ENCODE data around the gene YIPF7.
A peak's percentile ranks its signal among the peaks of the same experiment; 100 is the strongest.

YIPF7 gene

DNA sequence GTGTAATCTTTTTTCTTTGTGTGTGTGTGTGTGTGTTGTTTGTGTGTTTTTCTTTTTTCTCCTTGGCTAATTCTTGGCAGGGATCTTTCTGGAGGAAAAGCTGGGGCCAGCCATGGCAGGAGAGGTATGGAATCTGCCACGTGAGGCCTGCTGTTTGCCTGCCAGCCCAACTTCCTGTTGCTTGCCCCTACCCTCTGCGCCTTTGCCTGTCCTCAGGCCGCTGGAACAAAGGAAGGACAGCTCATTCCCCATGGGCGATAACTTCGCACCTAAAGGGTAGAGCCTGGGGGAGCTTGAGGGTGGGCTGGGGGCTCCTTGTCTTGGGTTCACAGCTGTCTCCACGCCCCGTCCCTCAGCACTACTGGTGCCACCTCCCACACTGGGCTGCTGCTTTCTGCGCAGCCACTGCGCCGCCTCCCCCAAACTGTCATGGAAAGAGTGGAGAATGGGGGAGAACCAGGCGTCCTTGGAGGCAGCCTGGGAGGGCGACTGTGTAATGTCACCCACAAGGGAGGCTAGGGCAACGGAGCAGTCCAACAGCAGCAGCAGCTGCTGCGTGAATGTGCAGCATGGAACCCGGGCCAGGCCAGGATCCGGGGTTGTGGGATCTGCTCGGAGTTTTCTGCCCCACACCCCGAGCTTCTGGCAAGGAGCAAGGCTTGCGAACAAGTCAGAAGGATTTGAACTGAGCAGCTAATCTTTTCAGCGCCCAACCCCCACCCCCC is 12.3 kb upstream of the YIPF7 start:
- TF ChIP-seq POLR2AphosphoS5 (IDR thresholded peaks at IDR 0.05; ENCODE audit: low read depth, low read length) (no peak), TAF1 (IDR thresholded peaks at IDR 0.05; ENCODE audit: borderline replicate concordance, low read depth, low read length) (no peak), POLR2A (IDR thresholded peaks at IDR 0.05; ENCODE audit: low read depth, low read length) (no peak)
- FAIRE-seq (no peak), DNase-seq (ENCODE audit: insufficient read length) (no peak)

DNA sequence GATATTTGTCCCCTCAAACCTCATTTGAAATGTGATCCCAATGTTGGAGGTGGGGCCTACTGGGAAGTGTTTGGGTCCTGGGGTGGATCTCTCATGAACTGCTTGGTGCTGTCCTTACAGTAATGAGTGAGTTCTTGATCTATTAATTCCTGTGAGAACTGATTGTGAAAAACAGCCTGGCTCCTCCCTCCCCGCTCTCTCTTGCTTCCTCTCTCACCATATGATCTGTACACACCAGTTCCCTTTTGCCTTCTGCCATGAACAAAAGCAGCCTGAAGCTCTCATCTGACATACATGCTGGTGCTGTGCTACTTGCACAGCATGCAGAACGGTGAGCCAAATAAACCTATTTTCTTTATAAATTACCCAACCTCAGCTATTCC is 11.2 kb upstream of the YIPF7 start:
- FAIRE-seq (no peak), DNase-seq (ENCODE audit: insufficient read length) (no peak)
- TF ChIP-seq POLR2AphosphoS5 (IDR thresholded peaks at IDR 0.05; ENCODE audit: low read depth, low read length), result no peak
- no peak for TF ChIP-seq POLR2A (IDR thresholded peaks at IDR 0.05; ENCODE audit: low read depth, low read length)
- no peak for TF ChIP-seq TAF1 (IDR thresholded peaks at IDR 0.05; ENCODE audit: borderline replicate concordance, low read depth, low read length)

DNA sequence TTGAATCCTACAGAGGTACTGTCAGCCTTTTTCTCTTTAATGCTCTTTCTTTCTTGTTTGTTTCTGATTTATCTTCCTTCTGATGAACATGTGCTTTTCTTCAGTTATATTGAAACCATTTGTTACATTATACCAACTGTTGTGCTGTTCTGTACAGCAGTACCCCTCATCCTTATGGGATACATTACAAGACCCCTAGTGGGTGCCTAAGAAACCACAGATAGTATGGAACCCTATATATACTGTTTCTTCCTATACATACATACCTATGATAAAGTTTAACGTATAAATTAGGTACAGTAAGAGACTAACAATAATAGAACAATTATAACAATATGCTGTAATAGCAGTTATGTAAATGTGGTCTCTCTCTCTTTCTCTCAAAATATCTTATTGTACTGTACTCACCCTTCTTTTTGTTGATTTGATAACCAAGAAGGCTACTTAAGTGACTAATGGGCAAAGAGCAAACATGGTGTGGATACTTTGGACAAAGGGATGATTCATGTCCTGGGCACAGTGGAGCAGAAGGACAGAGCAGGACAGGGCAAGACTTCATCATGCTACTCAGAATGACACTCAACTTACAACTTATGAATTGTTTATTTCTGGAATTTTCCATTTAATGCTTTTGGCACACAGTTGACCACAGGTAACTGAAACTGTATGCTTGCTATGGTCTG is 10.7 kb upstream of the YIPF7 start:
- TF ChIP-seq POLR2AphosphoS5 (IDR thresholded peaks at IDR 0.05; ENCODE audit: low read depth, low read length) (no peak), POLR2A (IDR thresholded peaks at IDR 0.05; ENCODE audit: low read depth, low read length) (no peak), TAF1 (IDR thresholded peaks at IDR 0.05; ENCODE audit: borderline replicate concordance, low read depth, low read length) (no peak)
- DNase-seq (ENCODE audit: insufficient read length) (no peak), FAIRE-seq (no peak)

DNA sequence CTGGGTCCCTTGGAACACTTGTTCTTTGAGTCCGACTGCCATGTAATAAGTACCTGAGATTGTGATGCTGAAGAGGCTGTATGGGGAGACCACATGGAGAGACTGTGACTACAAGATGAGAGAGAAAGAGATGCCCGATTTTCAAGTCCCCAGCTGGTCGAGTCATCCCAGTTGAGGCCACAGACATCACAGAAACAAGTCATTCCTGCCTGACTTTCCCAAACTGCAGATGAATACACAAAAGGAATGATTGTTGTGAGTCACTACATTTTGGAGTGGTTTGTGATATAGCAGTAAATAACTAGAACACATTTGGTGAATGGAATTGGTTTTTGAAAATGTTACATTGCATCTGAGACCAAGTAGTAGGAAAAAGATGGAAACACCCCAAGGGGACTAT is 9.0 kb upstream of the YIPF7 start:
- DNase-seq (ENCODE audit: insufficient read length) (no peak), FAIRE-seq (no peak)
- no peak for TF ChIP-seq POLR2A (IDR thresholded peaks at IDR 0.05; ENCODE audit: low read depth, low read length)
- TF ChIP-seq TAF1 (IDR thresholded peaks at IDR 0.05; ENCODE audit: borderline replicate concordance, low read depth, low read length), result no peak
- no peak for TF ChIP-seq POLR2AphosphoS5 (IDR thresholded peaks at IDR 0.05; ENCODE audit: low read depth, low read length)

DNA sequence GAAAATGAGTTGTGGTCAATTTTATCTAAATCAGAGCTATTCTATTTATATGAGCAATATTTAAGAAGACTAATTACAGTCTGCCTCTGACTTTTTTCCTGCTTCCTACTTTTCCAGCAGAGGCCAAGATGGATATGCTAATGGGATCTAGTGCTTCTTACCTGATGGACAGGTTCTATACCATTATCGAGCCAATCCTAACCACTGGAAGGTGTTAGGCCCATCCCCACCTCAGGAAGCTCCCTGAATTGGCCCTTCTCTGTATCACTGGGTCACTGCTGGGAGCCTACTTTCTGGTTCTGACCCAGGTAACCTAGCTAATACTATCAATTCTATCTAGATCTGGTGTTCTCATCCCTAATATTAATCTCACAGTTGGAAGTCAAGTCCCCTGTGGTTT is 577 bp upstream of the YIPF7 start:
- FAIRE-seq, result no peak
- TF ChIP-seq TAF1 (IDR thresholded peaks at IDR 0.05; ENCODE audit: borderline replicate concordance, low read depth, low read length) (no peak), POLR2AphosphoS5 (IDR thresholded peaks at IDR 0.05; ENCODE audit: low read depth, low read length) (no peak), POLR2A (IDR thresholded peaks at IDR 0.05; ENCODE audit: low read depth, low read length) (no peak)

DNA sequence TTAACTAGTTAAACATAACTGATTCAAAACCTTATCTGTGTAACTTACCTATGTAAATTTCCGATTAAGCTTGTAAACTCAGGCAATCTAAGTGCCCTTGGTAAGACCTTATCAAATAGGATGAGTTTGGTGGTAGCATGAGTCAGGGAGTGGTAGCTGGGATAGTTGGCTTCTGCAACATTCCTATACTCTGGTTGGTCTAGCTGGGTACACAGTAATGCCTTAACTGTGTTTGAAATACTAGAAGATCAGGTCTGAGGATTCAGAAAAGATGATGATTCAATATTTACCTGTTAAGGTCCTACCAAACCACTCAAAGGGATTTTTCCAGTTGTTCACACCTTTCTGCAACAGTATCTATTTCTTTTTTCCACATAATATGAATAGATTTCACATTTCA is 5.3 kb downstream of the YIPF7 start:
- TF ChIP-seq POLR2A (IDR thresholded peaks at IDR 0.05; ENCODE audit: low read depth, low read length), result no peak
- TF ChIP-seq TAF1 (IDR thresholded peaks at IDR 0.05; ENCODE audit: borderline replicate concordance, low read depth, low read length), result no peak
- no peak for TF ChIP-seq POLR2AphosphoS5 (IDR thresholded peaks at IDR 0.05; ENCODE audit: low read depth, low read length)
- no peak for DNase-seq (ENCODE audit: insufficient read length)
- FAIRE-seq, result no peak

More for the DNA sequence above, 577 bp upstream of the YIPF7 start:
- DNase-seq (ENCODE audit: insufficient read length), result no peak

DNA sequence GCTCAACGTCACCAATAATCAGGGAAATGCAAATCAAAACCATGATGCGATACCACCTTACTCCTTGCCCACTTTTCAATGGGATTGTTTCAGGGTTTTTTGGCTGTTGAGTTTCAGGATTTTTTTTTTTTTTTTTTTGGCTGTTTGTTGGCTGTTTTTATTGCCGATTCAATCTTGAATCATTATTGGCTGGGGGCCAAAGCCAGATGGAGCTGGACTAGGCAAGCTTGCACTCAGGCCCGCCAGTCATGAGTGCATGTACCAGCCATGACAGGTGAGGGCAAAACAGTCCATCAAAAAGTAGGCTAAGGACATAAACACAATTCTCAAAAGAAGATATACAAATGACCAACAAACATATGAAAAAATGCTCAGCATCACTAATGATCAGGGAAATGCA is 13.3 kb downstream of the YIPF7 start:
- no peak for TF ChIP-seq TAF1 (IDR thresholded peaks at IDR 0.05; ENCODE audit: borderline replicate concordance, low read depth, low read length)
- no peak for TF ChIP-seq POLR2AphosphoS5 (IDR thresholded peaks at IDR 0.05; ENCODE audit: low read depth, low read length)
- no peak for TF ChIP-seq POLR2A (IDR thresholded peaks at IDR 0.05; ENCODE audit: low read depth, low read length)
- DNase-seq (ENCODE audit: insufficient read length) (no peak), FAIRE-seq (no peak)

DNA sequence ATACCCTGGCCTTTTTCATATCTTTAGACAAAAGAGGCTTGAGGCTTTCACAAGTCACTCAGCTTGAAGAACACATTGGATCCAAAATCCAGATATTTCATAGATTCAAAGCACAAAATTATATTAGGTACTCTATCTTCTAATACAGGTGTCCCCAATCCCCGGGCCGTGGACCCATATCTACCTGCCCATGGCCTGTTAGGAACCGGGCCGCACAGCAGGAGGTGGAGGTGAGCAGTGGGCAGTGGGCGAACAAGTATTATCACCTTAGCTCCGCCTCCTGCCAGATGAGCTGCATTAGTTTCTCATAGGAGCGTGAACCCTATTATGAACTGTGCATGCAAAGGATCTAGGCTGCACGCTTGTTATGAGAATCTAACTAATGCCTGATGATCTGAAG is 18.7 kb downstream of the YIPF7 start:
- no peak for DNase-seq (ENCODE audit: insufficient read length)
- TF ChIP-seq POLR2A (IDR thresholded peaks at IDR 0.05; ENCODE audit: low read depth, low read length) (no peak), POLR2AphosphoS5 (IDR thresholded peaks at IDR 0.05; ENCODE audit: low read depth, low read length) (no peak), TAF1 (IDR thresholded peaks at IDR 0.05; ENCODE audit: borderline replicate concordance, low read depth, low read length) (no peak)
- FAIRE-seq, result no peak

DNA sequence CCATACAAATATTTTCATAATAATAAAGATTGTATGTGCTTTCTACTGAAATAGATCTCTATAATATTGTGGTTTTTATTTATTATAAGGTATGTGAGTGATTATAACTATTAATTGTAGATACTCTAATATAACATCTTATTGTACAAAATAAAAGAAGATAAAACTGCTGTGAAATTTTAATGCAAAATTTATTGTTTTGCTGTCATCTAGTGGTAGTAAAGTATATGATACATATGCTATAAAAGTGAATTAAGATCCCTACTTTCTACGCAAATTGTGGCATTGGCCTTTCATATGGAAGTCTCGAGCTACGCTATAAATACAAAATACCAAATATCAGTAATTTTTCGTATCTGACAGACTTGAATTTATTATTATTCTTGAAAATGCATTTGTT is 19.3 kb downstream of the YIPF7 start:
- FAIRE-seq, result no peak
- no peak for TF ChIP-seq TAF1 (IDR thresholded peaks at IDR 0.05; ENCODE audit: borderline replicate concordance, low read depth, low read length)
- no peak for TF ChIP-seq POLR2AphosphoS5 (IDR thresholded peaks at IDR 0.05; ENCODE audit: low read depth, low read length)
- no peak for TF ChIP-seq POLR2A (IDR thresholded peaks at IDR 0.05; ENCODE audit: low read depth, low read length)

DNA sequence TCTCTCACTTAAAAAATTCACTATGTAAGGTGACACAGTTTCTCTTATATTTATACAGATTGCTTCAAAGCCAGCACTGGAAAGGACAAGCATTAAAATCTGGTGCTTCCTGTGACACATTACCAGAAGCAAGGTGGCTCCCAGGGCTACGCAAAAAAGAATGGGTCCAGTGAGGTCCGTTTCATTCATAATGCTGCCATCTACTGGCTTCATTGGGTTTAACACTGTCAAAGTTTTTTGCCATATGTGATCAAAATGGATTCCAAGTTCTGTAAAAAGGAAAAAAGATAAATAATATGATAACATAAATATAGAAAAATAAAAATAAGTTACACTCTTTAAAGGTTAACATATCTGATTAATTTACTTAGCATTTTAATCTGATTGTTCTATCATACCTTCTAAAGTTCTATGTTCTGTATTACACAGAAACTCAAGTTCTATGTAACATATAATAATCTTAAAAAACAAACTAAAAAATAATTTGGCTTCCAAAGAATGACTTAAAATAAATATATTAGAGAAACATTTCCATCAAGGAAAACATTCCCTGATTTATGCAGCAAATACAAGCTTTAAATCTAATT is 22.1 kb downstream of the YIPF7 start:
- TF ChIP-seq POLR2A (IDR thresholded peaks at IDR 0.05; ENCODE audit: low read depth, low read length), result no peak
- no peak for TF ChIP-seq TAF1 (IDR thresholded peaks at IDR 0.05; ENCODE audit: borderline replicate concordance, low read depth, low read length)
- no peak for TF ChIP-seq POLR2AphosphoS5 (IDR thresholded peaks at IDR 0.05; ENCODE audit: low read depth, low read length)
- DNase-seq (ENCODE audit: insufficient read length), result no peak
- peak; percentile 63 for FAIRE-seq

More for the DNA sequence above, 19.3 kb downstream of the YIPF7 start:
- DNase-seq (ENCODE audit: insufficient read length), result no peak

DNA sequence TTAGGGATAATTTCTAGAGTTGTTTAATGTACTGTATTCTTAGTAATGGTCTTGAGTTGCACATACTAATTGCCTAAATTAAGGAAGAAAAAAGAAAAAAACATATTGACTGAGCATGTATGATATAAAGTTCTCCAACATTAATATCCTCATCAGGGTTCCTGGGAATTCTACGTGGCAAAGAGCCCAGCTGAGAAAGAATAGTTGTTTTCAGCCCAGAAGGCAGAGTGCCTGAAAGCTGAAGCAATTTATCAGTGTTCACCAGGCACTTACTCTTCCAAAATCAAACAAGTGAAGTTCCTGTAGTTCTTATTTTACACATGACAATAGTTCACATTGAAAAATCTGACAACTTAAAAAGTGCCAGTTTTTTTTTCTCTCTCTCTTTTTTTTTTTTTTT is 27.7 kb downstream of the YIPF7 start:
- FAIRE-seq (no peak), DNase-seq (ENCODE audit: insufficient read length) (no peak)
- TF ChIP-seq POLR2AphosphoS5 (IDR thresholded peaks at IDR 0.05; ENCODE audit: low read depth, low read length) (no peak), POLR2A (IDR thresholded peaks at IDR 0.05; ENCODE audit: low read depth, low read length) (no peak), TAF1 (IDR thresholded peaks at IDR 0.05; ENCODE audit: borderline replicate concordance, low read depth, low read length) (no peak)

DNA sequence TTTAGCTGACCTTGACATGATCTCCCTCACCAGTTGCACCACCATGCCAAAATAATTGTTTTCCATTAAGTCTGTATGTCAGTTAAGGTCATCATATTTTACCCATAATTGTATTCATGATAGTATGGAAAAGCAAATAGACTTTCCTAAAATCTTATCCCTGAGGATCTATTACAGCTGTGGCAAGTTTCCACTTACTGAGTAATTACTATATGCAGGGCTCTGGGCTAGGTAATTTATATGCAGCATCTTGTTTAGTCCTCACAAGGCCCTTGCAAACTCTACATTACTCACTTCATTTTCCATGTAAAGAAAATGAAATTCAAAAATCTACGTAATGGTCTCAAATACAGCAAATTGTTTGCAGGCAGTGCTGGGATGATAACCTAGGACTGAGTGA is 34.8 kb downstream of the YIPF7 start:
- DNase-seq (ENCODE audit: insufficient read length) (no peak), FAIRE-seq (no peak)
- TF ChIP-seq POLR2A (IDR thresholded peaks at IDR 0.05; ENCODE audit: low read depth, low read length) (no peak), TAF1 (IDR thresholded peaks at IDR 0.05; ENCODE audit: borderline replicate concordance, low read depth, low read length) (no peak), POLR2AphosphoS5 (IDR thresholded peaks at IDR 0.05; ENCODE audit: low read depth, low read length) (no peak)

Measured in GM12892 (cell line).